ENCODE results near the gene TMEM255A.

DNA sequence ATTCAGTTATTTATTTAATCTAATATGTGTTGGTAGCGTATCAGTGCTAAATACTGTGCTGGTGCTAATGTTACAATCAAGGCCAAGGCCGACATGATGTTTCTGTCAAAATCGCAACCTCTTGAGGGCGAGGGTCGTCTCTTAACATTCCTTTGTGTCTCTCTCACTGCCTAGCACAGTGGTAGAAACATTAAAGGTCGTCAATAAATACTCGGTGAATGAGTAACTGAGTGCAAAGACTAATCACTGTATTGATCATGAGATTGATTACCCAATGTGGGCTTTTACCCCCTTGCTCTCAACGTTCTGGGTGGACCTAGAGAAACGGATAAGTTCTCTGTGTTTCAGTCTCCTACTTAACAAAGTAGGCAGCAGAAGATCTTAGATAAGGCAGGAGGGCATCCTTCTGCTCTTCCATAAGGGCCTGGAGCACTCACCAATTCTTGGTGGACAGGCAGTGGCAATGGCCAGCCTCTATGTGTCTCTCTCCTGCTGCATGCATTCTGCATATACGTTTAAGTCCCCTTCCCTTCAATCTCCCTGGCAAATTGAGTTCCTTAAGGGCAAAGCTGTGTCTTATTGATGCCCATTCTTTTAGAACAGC lies 30.1 kb downstream of the TMEM255A start:
- no peak for TF ChIP-seq FOXA1 (IDR thresholded peaks at IDR 0.05)
- TF ChIP-seq BHLHE40 (IDR thresholded peaks at IDR 0.05; ENCODE audit: borderline replicate concordance), result no peak
- TF ChIP-seq, protein P1, sequence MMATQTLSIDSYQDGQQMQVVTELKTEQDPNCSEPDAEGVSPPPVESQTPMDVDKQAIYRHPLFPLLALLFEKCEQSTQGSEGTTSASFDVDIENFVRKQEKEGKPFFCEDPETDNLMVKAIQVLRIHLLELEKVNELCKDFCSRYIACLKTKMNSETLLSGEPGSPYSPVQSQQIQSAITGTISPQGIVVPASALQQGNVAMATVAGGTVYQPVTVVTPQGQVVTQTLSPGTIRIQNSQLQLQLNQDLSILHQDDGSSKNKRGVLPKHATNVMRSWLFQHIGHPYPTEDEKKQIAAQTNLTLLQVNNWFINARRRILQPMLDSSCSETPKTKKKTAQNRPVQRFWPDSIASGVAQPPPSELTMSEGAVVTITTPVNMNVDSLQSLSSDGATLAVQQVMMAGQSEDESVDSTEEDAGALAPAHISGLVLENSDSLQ (IDR thresholded peaks at IDR 0.05), result no peak
- no peak for TF ChIP-seq HDGF (IDR thresholded peaks at IDR 0.05; ENCODE audit: borderline replicate concordance)
- no peak for TF ChIP-seq FOXM1 (IDR thresholded peaks at IDR 0.05; ENCODE audit: borderline replicate concordance)
- no peak for TF ChIP-seq FOXK2 (IDR thresholded peaks at IDR 0.05)
- no peak for TF ChIP-seq SUZ12 (IDR thresholded peaks at IDR 0.05)
- no peak for TF ChIP-seq NFRKB (IDR thresholded peaks at IDR 0.05)
- no peak for TF ChIP-seq ZNF384 (IDR thresholded peaks at IDR 0.05)

Data from HEK293T (cell line).